ENCODE measurements around the gene KRT73. TPM values are rescaled to one million over a fixed set of nuclear protein-coding genes. Genes with fewer than 3 reads are reported as not detected.

The KRT73 gene
- total RNA-seq, 2 experiments from 2014 or later, result 67.2 to 69.7 TPM

DNA sequence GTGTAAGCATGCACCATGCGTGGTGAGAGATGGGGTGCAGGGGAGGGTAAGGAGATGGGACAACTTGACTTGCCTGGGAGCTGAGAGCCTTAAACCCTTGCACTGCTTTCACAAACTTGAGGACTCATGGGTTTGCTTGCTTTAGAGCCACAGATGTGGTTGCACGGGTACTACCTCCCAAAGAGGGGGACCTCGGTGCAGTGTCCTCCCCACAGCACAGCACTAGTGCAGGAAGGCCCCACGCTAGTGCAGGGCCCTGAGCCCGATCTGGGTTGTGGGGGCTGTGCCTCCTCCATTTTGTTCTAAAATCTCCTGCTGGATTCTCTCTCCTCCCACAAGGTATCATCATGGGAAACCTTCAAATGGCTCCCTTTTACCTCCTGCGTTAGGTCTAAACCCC, 28.3 kb downstream of the KRT73 start:
- no peak overlapping the region for H3K27ac ChIP-seq (ENCODE audit: low read depth in 1 of 2, low read length in 2 of 2)
- no peak for TF ChIP-seq CTCF (IDR thresholded peaks at IDR 0.05)
- DNase-seq (no peak), ATAC-seq (ENCODE audit: poor library complexity) (no peak)
- H3K4me1 ChIP-seq (ENCODE audit: insufficient read depth, low read length), result peaks cover 27% of the 10 kb centered on the region
- CTCF ChIA-PET, result interaction anchor here (1.3 kb wide), 1 partner anchor 280 kb away, joined by 3 read pairs; no protein-coding TSS in a partner anchor
- H3K4me3 ChIP-seq (ENCODE audit: low read length), result no peak overlapping the region
- Mint-ChIP-seq H3K27me3 (no peaks in the 10 kb centered on the region), H3K4me1 (ENCODE audit: low read depth) (peaks cover 51% of the 10 kb centered on the region), H3K4me3 (no peak overlapping the region), H3K27ac (peak overlapping the region; percentile 8), H3K9me3 (no peaks in the 10 kb centered on the region), H3K36me3 (ENCODE audit: low read depth) (peaks cover 52% of the 10 kb centered on the region)
- H3K9me3 ChIP-seq (ENCODE audit: control insufficient read depth in 1 of 2, insufficient read depth in 1 of 2, low read length in 2 of 2), result no peaks in the 10 kb centered on the region
- intact Hi-C loops (cut with DNase I, micrococcal nuclease), result no loop called here
- H3K36me3 ChIP-seq (ENCODE audit: insufficient read depth, low read length), result peaks cover 4% of the 10 kb centered on the region
- POLR2A ChIA-PET, result interaction anchor here (1.2 to 1.8 kb wide), 2 partner anchors 16 to 20 kb away, joined by 4 to 5 read pairs; no protein-coding TSS in a partner anchor
- no peaks in the 10 kb centered on the region for H3K27me3 ChIP-seq (ENCODE audit: control insufficient read depth in 1 of 2, insufficient read depth in 2 of 2, low read length in 2 of 2)

DNA sequence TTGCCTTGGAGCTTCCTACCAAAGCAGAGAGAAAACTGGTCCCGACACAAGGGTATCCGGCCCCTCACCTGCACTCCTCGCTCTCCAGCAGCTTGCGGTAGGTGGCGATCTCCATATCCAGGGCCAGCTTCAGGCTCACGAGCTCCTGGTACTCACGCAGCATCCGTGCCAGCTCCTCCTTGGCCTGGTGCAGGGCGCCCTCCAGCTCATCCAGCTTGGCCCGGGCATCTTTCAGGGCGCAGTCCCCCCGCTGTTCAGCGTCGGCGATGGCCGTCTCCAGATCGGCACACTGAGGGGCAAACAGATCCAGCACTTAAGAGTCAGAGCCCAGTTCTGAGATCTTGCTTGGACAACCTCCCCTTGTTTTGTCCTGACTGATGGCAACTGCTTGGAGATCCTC, 30.8 kb downstream of the KRT73 start:
- intact Hi-C loops (cut with DNase I, micrococcal nuclease), result loop anchor here (2.0 kb wide), 1 partner anchor 15 kb away; no protein-coding TSS in a partner anchor
- H3K9me3 ChIP-seq (ENCODE audit: control insufficient read depth in 1 of 2, insufficient read depth in 1 of 2, low read length in 2 of 2), result no peaks in the 10 kb centered on the region

GRCh38 chr12:52585946-52586345, 32.4 kb downstream of the KRT73 start:
- H3K4me3 Mint-ChIP-seq, result peak overlapping the region; percentile 36
- peak; percentile 93 for ATAC-seq (ENCODE audit: poor library complexity)
- CTCF ChIA-PET, result interaction anchor here (1.1 to 4.2 kb wide), 10 partner anchors 27 to 299 kb away, joined by 3 to 41 read pairs (median 4); no protein-coding TSS in a partner anchor
- POLR2A ChIA-PET, result interaction anchor here (0.6 to 6.1 kb wide), 24 partner anchors 19 to 634 kb away, joined by 3 to 114 read pairs (median 6); no protein-coding TSS in a partner anchor
- H3K4me1 ChIP-seq (ENCODE audit: insufficient read depth, low read length), result peaks cover 43% of the 10 kb centered on the region
- H3K4me3 ChIP-seq (ENCODE audit: low read length), result no peak overlapping the region
- TF ChIP-seq CTCF (IDR thresholded peaks at IDR 0.05), result peak; percentile 42
- no peaks in the 10 kb centered on the region for H3K27me3 Mint-ChIP-seq
- H3K9me3 ChIP-seq (ENCODE audit: control insufficient read depth in 1 of 2, insufficient read depth in 1 of 2, low read length in 2 of 2), result no peaks in the 10 kb centered on the region
- no peaks in the 10 kb centered on the region for H3K9me3 Mint-ChIP-seq
- peaks cover 3% of the 10 kb centered on the region for H3K36me3 ChIP-seq (ENCODE audit: insufficient read depth, low read length)
- H3K27ac Mint-ChIP-seq, result peak overlapping the region; percentile 90
- DNase-seq, result peak; percentile 48 to 95 (median 67)
- peaks cover 27% of the 10 kb centered on the region for H3K36me3 Mint-ChIP-seq (ENCODE audit: low read depth)
- no peaks in the 10 kb centered on the region for H3K27me3 ChIP-seq (ENCODE audit: control insufficient read depth in 1 of 2, insufficient read depth in 2 of 2, low read length in 2 of 2)
- no peak overlapping the region for H3K27ac ChIP-seq (ENCODE audit: low read depth in 1 of 2, low read length in 2 of 2)
- intact Hi-C loops (cut with DNase I, micrococcal nuclease), result loop anchor here (1.0 to 2.0 kb wide), 5 partner anchors 17 to 95 kb away; no protein-coding TSS in a partner anchor
- H3K4me1 Mint-ChIP-seq (ENCODE audit: low read depth), result peaks cover 67% of the 10 kb centered on the region

More for the DNA sequence above, 30.8 kb downstream of the KRT73 start:
- no peaks in the 10 kb centered on the region for H3K9me3 Mint-ChIP-seq
- ChIA-PET CTCF (interaction anchor here (1.1 to 2.5 kb wide), 2 partner anchors 283 to 292 kb away, joined by 3 to 13 read pairs; no protein-coding TSS in a partner anchor), POLR2A (interaction anchor here (1.1 to 6.1 kb wide), 2 partner anchors 23 to 29 kb away, joined by 3 to 114 read pairs; no protein-coding TSS in a partner anchor)
- no peaks in the 10 kb centered on the region for H3K27me3 ChIP-seq (ENCODE audit: control insufficient read depth in 1 of 2, insufficient read depth in 2 of 2, low read length in 2 of 2)
- no peak for TF ChIP-seq CTCF (IDR thresholded peaks at IDR 0.05)
- ATAC-seq (ENCODE audit: poor library complexity) (no peak), DNase-seq (no peak)
- no peak overlapping the region for H3K27ac ChIP-seq (ENCODE audit: low read depth in 1 of 2, low read length in 2 of 2)
- peaks cover 41% of the 10 kb centered on the region for H3K4me1 ChIP-seq (ENCODE audit: insufficient read depth, low read length)
- peak overlapping the region; percentile 90 for H3K27ac Mint-ChIP-seq
- H3K4me3 Mint-ChIP-seq, result no peak overlapping the region
- no peaks in the 10 kb centered on the region for H3K27me3 Mint-ChIP-seq
- H3K36me3 ChIP-seq (ENCODE audit: insufficient read depth, low read length), result peaks cover 4% of the 10 kb centered on the region
- no peak overlapping the region for H3K4me3 ChIP-seq (ENCODE audit: low read length)
- peaks cover 38% of the 10 kb centered on the region for H3K36me3 Mint-ChIP-seq (ENCODE audit: low read depth)
- H3K4me1 Mint-ChIP-seq (ENCODE audit: low read depth), result peaks cover 69% of the 10 kb centered on the region

Data from CD4-positive, alpha-beta T cell (primary cell).